HG02970 (cell line): ENCODE data around the gene DHCR7.

Source experiments
- ATAC-seq: cut with Tn5 transposase; IDR thresholded peaks from one replicate; pipeline ENCODE4 v1.9.1; 2021; ENCODE audit warnings: mild to moderate bottlenecking, moderate library complexity, moderate number of reproducible peaks; ENCODE audit not compliant: unreplicated experiment, low FRiP score

The DHCR7 gene

DNA sequence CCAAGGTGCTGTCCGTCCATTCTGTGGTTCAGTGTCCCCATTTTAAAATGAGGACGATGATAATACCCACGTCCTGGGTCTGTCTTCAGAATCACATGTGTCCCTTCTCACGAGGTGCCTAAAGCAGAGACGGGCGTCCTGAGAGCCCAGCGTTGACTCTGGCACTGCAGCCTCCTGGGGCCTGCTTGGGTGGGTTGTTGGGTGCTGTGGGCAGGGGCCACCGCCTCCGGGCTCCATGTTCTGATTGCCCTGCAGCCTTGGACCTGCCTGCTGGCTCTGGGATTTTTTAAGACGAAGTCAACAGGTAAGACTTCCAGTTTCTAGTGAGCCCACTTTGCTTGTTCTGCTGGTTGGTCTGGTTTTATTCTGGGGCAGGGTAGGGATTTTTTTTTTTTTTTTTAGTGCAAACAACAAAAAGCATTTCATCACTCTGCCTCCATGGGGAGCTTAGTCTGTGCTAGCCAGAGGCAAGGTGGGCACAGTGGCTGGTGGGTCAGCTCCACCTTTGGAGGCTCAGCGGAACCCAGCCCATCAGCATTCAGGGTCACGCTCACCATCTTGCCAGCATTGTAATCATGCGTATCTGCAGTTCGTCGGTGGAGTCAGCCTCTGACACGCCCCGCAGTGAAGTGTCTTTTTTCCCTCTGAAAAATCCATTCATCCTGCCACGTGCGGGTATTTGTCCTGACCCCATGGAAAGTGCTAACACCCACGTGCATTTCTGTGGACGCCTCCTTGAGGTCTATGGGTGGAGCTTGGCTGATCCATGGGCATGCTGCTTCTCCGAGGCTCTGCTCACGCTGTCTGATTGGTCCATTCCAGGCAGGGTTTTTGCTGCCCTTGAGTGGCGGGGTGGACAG is 33.1 kb upstream of the DHCR7 start:
- no peak for ATAC-seq

DNA sequence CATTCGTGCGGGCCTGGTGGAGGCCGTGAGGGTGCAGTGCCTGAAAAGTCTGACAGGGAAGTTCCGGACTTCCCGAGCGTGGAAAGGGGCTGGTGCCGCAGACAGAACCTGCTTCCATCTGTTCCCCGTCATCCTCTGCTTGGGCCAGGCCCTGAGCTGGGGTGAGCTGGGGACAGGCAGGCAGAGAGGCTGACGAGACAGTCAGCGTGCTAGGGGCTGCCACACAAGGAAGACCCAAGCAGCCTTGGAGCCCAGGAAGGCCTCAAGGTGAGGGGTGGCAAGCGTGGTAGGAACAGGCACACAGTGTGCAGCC is 30.3 kb upstream of the DHCR7 start:
- ATAC-seq = no peak

GRCh38 chr11:71477641-71478527 is 29.7 kb upstream of the DHCR7 start:
- no peak for ATAC-seq

- no peak for ATAC-seq
Observed at GRCh38 chr11:71476926-71477640, 28.9 kb upstream of the DHCR7 start.

- ATAC-seq = no peak
Observed at GRCh38 chr11:71476031-71476430, 27.8 kb upstream of the DHCR7 start.

- ATAC-seq = no peak
Observed at GRCh38 chr11:71474771-71475483, 26.7 kb upstream of the DHCR7 start.

DNA sequence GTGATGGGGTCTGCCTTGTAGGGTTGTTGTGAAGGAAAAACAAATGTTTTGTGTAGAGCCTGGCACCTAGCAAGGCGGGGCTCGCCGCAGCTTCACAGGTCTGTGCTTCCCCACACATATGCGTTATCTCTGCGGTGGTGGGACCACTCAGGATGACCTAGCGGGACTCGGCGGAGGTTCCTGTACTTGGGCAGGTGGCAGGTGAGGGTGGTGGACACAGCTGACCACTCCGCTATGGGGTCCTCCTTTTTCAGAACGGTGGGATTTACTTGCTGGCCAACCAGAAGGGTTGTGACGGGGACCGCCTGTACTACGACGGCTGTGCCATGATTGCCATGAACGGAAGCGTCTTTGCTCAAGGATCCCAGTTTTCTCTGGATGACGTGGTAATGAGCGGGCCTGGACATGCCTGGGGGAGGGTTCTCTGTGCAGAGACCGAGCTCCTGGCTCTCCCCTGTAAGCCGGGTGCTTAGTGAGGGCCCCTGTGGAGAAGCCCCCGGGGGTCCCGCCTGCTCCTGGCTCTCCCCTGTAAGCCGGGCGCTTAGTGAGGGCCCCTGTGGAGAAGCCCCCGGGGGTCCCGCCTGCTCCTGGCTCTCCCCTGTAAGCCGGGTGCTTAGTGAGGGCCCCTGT is 26.1 kb upstream of the DHCR7 start:
- ATAC-seq = no peak

DNA sequence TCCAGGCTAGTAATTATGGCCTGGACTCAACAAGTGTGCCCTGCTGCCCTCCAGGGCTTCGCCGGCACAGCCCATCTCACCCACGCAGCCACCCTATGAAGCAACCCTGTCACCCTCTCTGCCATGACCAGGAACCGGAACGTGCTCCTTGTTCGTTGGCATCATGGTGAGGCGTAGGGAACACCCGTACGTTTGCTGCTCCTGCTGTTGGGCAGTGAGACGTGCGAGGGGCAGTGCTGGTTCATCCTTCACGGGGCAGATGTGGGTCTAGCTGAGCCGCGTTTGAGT is 25.5 kb upstream of the DHCR7 start:
- ATAC-seq = no peak

- no peak for ATAC-seq
Observed at GRCh38 chr11:71472941-71473792, 25.0 kb upstream of the DHCR7 start.

GRCh38 chr11:71472357-71472885 is 24.2 kb upstream of the DHCR7 start:
- ATAC-seq = no peak

- no peak for ATAC-seq
Observed at GRCh38 chr11:71470946-71471345, 22.8 kb upstream of the DHCR7 start.

GRCh38 chr11:71467164-71467563 is 19.0 kb upstream of the DHCR7 start:
- ATAC-seq = no peak

DNA sequence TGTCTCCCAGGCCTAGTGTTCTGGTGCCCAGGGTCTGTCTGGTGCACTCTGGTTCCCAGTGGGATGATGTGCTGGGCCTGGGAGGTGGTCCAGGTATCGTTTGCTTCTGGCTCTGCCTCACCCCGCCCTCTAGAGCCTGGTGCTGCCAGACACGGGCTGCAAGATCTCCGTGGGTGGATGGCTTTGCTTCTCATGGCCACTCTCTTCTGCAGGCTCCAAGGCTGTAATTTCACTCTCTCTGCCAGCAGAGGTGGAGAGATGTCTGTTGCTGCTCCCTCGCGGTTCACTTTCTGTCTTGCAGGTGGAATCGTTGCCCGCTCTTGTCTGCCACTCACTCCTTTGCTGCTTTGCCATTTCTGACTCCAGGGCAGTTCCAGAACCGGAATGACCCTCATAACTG is 18.2 kb upstream of the DHCR7 start:
- ATAC-seq = no peak

DNA sequence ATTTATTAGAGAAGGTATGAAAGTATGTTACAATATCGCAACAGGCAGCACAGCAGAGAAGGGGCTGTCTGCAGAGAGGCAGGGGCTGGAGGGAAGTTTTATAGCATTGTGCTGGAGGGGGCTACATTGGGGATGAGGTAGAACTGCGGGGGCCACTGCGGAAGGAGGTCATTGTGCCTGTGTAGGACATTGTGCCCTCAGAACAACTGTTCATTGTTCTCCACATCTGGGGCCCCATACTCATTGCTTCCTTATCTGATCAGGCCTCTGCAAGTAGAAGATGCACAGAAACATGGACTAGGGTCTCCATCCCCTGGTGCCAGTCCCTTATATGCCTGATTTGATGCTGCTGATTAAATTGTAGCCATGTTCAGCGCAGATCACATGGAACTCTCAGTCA is 16.9 kb upstream of the DHCR7 start:
- ATAC-seq = no peak

DNA sequence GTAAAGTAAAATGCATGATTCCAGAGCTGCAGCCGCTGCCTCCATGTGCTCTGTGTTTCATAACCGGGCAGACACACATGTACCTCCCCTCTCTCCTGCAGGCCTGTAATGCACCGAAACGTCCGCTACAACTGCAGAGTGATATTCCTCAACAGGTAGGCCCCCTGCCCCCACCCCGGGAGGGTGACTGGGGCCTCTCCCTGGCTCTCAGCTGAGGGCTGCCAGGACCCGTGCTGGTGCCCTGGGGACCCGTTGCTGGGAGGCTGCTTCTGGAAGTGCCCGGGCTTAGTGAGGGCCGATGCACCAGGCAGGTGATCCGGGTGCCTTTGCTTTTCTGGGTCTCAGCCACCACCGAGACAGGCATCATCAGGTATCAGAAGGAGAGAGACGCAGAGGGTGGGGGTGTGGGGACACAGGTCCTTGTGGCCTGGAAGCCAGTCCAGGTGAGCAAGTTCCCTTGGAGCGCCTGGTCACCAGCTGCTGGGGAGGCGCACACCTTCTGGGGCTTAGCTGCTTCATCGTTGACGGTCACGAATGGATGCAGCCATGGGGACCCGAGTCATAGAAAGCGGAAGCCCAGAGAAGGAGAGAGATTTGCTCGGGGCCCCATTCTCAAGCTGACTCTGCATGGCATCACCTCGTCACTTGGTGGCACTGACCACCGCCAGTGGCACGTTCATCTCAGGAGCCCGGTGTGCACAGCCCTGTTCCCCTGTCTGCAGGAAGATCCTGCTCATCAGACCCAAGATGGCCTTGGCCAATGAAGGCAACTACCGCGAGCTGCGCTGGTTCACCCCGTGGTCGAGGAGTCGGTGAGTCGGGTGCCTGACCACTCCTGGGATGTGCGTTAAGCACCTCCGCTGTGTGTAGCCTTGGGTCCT is 15.4 kb upstream of the DHCR7 start:
- ATAC-seq = no peak

GRCh38 chr11:71462726-71463125 is 14.5 kb upstream of the DHCR7 start:
- no peak for ATAC-seq

GRCh38 chr11:71461696-71462095 is 13.5 kb upstream of the DHCR7 start:
- ATAC-seq = no peak

DNA sequence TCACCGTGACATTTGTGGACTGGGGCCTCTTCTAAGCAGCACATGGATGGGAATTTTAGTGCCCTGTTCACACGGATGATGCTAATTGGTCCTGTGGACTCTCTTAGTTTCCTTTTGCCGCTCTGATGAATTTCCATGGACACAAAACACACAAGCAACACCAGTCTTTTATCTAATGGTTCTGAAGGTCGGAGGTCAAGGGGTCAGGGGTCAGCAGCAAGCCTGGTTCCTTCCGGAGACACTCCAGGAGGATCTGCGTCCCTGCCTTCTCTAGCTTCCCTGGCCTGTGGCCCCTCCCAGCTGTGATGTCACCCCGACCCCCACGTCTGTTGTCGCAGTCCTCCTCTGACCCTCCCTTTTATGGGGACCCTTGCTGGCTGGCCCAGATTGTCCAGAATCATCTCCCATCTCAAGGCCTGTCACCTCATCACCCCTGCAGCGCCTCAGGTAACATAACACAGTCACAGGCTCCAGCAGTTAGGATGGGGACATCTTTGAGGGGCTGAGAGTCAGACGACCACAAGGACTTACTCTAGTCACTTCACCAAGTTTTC is 11.7 kb upstream of the DHCR7 start:
- no peak for ATAC-seq
